HepG2 (cell line): ENCODE measurements around the gene CLDND2. TPM values are rescaled to one million over a fixed set of nuclear protein-coding genes. Genes with fewer than 3 reads are reported as not detected.
"Not testable (repeated sequence)": the region's sequence is repeated elsewhere in the genome, so short reads cannot be mapped to it uniquely, and the experiment has no call there.

Source experiments
- ATAC-seq: fragments of 200-7000 bp; cut with Tn5 transposase; 3 replicates; pipeline ENCODE4 v1.9.1; 2020; ENCODE audit warnings: mild to moderate bottlenecking, moderate library complexity
- BruUV-seq: library from RNA; stranded (reverse); fragments of 400-500 nt; replicated peaks from 2 replicates; lab custom pipeline; 2021; lab: Mats Ljungman, UMichigan
- CTCF ChIA-PET: fragments of 300-600 bp; formaldehyde crosslinking; extraction: SDS; loops from one replicate; lab custom pipeline; 2021; ENCODE audit warnings: low total read pairs, inconsistent platforms, low intra/inter-chr PET ratio; lab: Yijun Ruan, JAX
- POLR2A ChIA-PET: fragments of 350-600 bp; sonication (Branson Sonifier 250); formaldehyde crosslinking; loops from one replicate; lab custom pipeline; 2020; ENCODE audit warnings: antibody characterized with exemption, inconsistent platforms; lab: Yijun Ruan, JAX
- DNase-seq: peaks from one replicate; pipeline ENCODE4 v3.0.0-alpha.2; 2015; ENCODE audit warnings: low spot score
- FAIRE-seq: peaks from 3 replicates; lab custom pipeline; 2011; peaks lifted over from hg19 to GRCh38; lab: Jason Lieb, UNC
- H2AFZ ChIP-seq: one replicate; pipeline ENCODE4 v1.6.1; 2011; ENCODE audit warnings: low read length, inconsistent platforms
- H3K27ac ChIP-seq: fragments of 300-600 bp; 3 replicates; pipeline ENCODE4 v1.8.0; 2011; ENCODE audit warnings: mixed run types, mild to moderate bottlenecking, mixed read lengths, low read length, inconsistent platforms; ENCODE audit not compliant: insufficient read depth; ENCODE audit errors: extremely low read length
- H3K27me3 ChIP-seq, 2 experiments: fragments of 200-600 bp in 1 of 2; 2 replicates in 1 of 2; 3 replicates in 1 of 2; pipeline versions ENCODE4 v1.6.0 to v1.8.0; 2011; ENCODE audit warnings: low read length in 2 of 2, mild to moderate bottlenecking in 2 of 2, moderate library complexity in 2 of 2, inconsistent platforms in 1 of 2; ENCODE audit not compliant: insufficient read depth in 2 of 2, control insufficient read depth in 1 of 2
- H3K36me3 ChIP-seq, 2 experiments: fragments of 200-600 bp in 1 of 2; replicated peaks in 1 of 2; 2 replicates in 1 of 2; 3 replicates in 1 of 2; pipeline versions ENCODE4 v1.5.1 to v1.8.0; 2011; ENCODE audit warnings: low read length in 2 of 2, inconsistent platforms in 1 of 2; ENCODE audit not compliant: insufficient read depth in 2 of 2, control insufficient read depth in 1 of 2
- H3K4me1 ChIP-seq: 2 replicates; pipeline ENCODE4 v1.5.1; 2012; ENCODE audit warnings: low read length, inconsistent platforms; ENCODE audit not compliant: insufficient read depth
- H3K4me2 ChIP-seq: 2 replicates; pipeline ENCODE4 v1.6.0; 2011; ENCODE audit warnings: low read depth, low read length, inconsistent platforms
- H3K4me3 ChIP-seq, 3 experiments: fragments of 200-600 bp in 1 of 3; sonication (generic), shearing (Covaris generic) in 1 of 3; replicated peaks in 1 of 3; 2 replicates each; pipeline ENCODE4 v1.5.1; 2011 to 2016; ENCODE audit warnings: low read length in 3 of 3, inconsistent platforms in 2 of 3, low read depth in 2 of 3, mild to moderate bottlenecking in 2 of 3, control low read depth in 1 of 3, mixed read lengths in 1 of 3; ENCODE audit not compliant: insufficient read depth in 1 of 3
- H3K79me2 ChIP-seq: one replicate; pipeline ENCODE4 v1.6.1; 2011; ENCODE audit warnings: low read length, inconsistent platforms; ENCODE audit not compliant: insufficient read depth
- H3K9ac ChIP-seq: 2 replicates; pipeline ENCODE4 v1.6.0; 2011; ENCODE audit warnings: mild to moderate bottlenecking, low read depth, low read length, inconsistent platforms; ENCODE audit not compliant: insufficient read depth
- H3K9me3 ChIP-seq: 2 replicates; pipeline ENCODE4 v1.5.1; 2012; ENCODE audit warnings: mild to moderate bottlenecking, low read length
- H4K20me1 ChIP-seq: 2 replicates; pipeline ENCODE4 v1.6.0; 2011; ENCODE audit warnings: inconsistent platforms, mild to moderate bottlenecking, low read length, moderate library complexity; ENCODE audit not compliant: insufficient read depth
- FOXK2 ChIP-seq: fragments of 450-650 bp; IDR thresholded peaks from 2 replicates; pipeline ENCODE4 v1.6.1; 2016
- SOX6 ChIP-seq, 2 experiments: fragments of 450-650 bp in 1 of 2; sonication (generic) in 1 of 2; formaldehyde crosslinking in 1 of 2; IDR thresholded peaks; 2 replicates each; pipeline versions ENCODE4 v1.4.0 to v1.6.1; 2017 to 2020; ENCODE audit warnings: antibody characterized with exemption in 1 of 2, mild to moderate bottlenecking in 1 of 2, missing genetic modification reagents in 1 of 2
- ZKSCAN1 ChIP-seq: fragments of 150-350 bp; IDR thresholded peaks from 2 replicates; pipeline ENCODE4 v1.6.1; 2014; ENCODE audit warnings: low read length
- ZNF788 ChIP-seq: sonication (generic); formaldehyde crosslinking; IDR thresholded peaks from 2 replicates; pipeline ENCODE4 v1.5.0; 2020; ENCODE audit warnings: mild to moderate bottlenecking, missing genetic modification reagents, borderline replicate concordance
- ZNF816 ChIP-seq: sonication (generic); formaldehyde crosslinking; IDR thresholded peaks from 2 replicates; pipeline ENCODE4 v1.8.0; 2022; ENCODE audit warnings: missing genetic modification reagents, mild to moderate bottlenecking, borderline replicate concordance
- WGBS: methylation state at CpG from one replicate; pipeline ENCODE4 v1.1.6; 2017; ENCODE audit warnings: low lambda C conversion rate; 5-methylcytosine and 5-hydroxymethylcytosine counted together
- in situ Hi-C: cut with HindIII; loops from 2 replicates; pipeline ENCODE4 v1.10.0; 2017; ENCODE audit warnings: low pct_unique_long_range_greater_than_20kb; ENCODE audit not compliant: extremely low pct_ligation_motif_present
- intact Hi-C: fragments of 100-400 bp; cut with micrococcal nuclease; formaldehyde crosslinking; loops from one replicate; pipeline ENCODE4 v1.10.0; 2022; ENCODE audit not compliant: unreplicated experiment
- polyA plus RNA-seq, 8 experiments: library from polyadenylated mRNA; depleted of rRNA in 3 of 8; stranded (reverse) in 7 of 8; unstranded in 1 of 8; fragments of >200 nt; fragmentation: Illumina TruSeq in 4 of 8; extraction: Trizol in 4 of 8; gene quantifications; 2 replicates each; pipeline versions ENCODE4 v1.2.1 to v1.2.3, GENCODE V29; 2011 to 2016; ENCODE audit warnings: low read depth in 4 of 8, missing spikeins in 1 of 8, mixed read lengths in 1 of 8; ENCODE audit not compliant: insufficient read depth in 1 of 8
- total RNA-seq, 5 experiments: library from RNA; depleted of rRNA; stranded (reverse); fragments of >200 nt; fragmentation: Illumina TruSeq; extraction: Trizol; gene quantifications; 2 replicates each; pipeline ENCODE4 v1.2.3, GENCODE V29; 2016; ENCODE audit warnings: low read depth in 1 of 5
- TF ChIP-seq, protein P1 (sequence below): sonication (generic); formaldehyde crosslinking; IDR thresholded peaks from 2 replicates; pipeline ENCODE4 v1.5.1; 2020; ENCODE audit warnings: missing genetic modification reagents, mild to moderate bottlenecking, borderline replicate concordance
- TF ChIP-seq, protein P2 (sequence below): IDR thresholded peaks from 2 replicates; pipeline ENCODE4 v1.6.1; 2016; ENCODE audit warnings: low read depth, control low read depth
- TF ChIP-seq, protein P3 (sequence below): sonication (generic); formaldehyde crosslinking; IDR thresholded peaks from 2 replicates; pipeline ENCODE4 v1.4.0; 2020; ENCODE audit warnings: missing genetic modification reagents

Gene CLDND2
- total and polyA plus RNA-seq, 2 of the 13 experiments (the other 11 are each of a cell fraction or from before 2014, with no cell fraction given) = 0.84 to 1.8 TPM

DNA sequence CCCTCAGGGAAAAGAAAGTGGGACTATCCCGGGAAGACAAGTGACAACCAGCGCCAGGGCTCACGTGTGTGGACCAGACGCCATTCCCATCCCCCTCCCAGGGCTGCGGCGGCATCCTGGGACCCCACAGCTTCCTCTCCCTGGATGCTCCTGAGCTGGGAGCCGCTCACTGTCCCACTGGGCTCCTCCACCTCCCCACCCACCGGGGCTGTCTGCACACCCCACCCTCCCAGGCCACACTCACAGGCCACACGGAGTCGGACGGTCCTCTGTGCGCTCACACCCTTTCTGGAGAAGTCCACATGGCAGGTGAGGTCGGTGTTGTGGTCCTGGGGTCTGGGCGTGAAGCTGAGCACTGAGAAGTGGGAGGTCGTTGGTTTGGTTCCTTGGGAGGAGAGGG, 47.6 kb upstream of the CLDND2 start:
- H3K9me3 ChIP-seq, H3K79me2 ChIP-seq, H3K27ac ChIP-seq, H3K9ac ChIP-seq, H3K27me3 ChIP-seq, CTCF ChIA-PET, H3K4me1 ChIP-seq, H3K4me2 ChIP-seq, BruUV-seq, FAIRE-seq, POLR2A ChIA-PET, intact Hi-C loops, DNase-seq, in situ Hi-C loops, H2AFZ ChIP-seq, H3K36me3 ChIP-seq, H3K4me3 ChIP-seq, H4K20me1 ChIP-seq, ATAC-seq: not testable (repeated sequence)
- whole genome bisulfite sequencing = 32% methylated on average over 5 of the region's 15 CpGs

DNA sequence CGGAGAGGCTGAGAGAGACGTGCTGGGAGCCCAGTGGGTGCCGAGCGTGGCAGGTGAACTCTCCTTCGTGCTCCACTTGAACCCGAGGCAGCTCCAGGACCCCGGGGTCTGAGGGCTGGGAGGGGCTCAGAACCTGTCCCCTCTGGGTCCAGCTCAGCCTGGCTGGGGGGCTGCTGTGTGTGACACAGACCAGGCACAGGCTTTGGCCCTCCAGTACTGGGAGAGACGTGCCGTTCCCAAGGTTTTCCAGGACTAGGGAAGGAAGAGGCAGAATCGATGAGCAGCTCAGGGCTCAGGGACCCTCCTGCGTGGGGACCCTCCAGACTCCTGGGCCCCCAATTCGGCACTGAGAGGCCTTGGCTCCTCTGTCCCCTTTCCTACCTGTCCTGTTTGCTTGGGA, 46.4 kb upstream of the CLDND2 start:
- Histone ChIP-seq H2AFZ (no peak overlapping the region), H4K20me1 (peaks cover 3% of the 10 kb centered on the region; the same call in 1 of the 2 replicates), H3K4me3 (no peak overlapping the region), H3K4me2 (no peak overlapping the region), H3K36me3 (no peaks in the 10 kb centered on the region), H3K4me1 (no peaks in the 10 kb centered on the region), H3K27ac (no peak overlapping the region), H3K27me3 (no peaks in the 10 kb centered on the region; a peak in 2 of 5 replicates), H3K9ac (no peak overlapping the region), H3K9me3 (no peaks in the 10 kb centered on the region), H3K79me2 (no peaks in the 10 kb centered on the region)
- ChIA-PET POLR2A (no interaction called here), CTCF (no interaction called here)
- ATAC-seq (no peak), DNase-seq (no peak), FAIRE-seq (no peak)
- intact Hi-C loops = no loop called here
- TF ChIP-seq FOXK2 (no peak), ZKSCAN1 (no peak), ZNF816 (no peak), ZNF788 (no peak), SOX6 (IDR thresholded peaks at IDR 0.05) (no peak), SOX6 (CRISPR knock-in tag; IDR thresholded peaks at IDR 0.05) (no peak)
- TF ChIP-seq, protein P1, sequence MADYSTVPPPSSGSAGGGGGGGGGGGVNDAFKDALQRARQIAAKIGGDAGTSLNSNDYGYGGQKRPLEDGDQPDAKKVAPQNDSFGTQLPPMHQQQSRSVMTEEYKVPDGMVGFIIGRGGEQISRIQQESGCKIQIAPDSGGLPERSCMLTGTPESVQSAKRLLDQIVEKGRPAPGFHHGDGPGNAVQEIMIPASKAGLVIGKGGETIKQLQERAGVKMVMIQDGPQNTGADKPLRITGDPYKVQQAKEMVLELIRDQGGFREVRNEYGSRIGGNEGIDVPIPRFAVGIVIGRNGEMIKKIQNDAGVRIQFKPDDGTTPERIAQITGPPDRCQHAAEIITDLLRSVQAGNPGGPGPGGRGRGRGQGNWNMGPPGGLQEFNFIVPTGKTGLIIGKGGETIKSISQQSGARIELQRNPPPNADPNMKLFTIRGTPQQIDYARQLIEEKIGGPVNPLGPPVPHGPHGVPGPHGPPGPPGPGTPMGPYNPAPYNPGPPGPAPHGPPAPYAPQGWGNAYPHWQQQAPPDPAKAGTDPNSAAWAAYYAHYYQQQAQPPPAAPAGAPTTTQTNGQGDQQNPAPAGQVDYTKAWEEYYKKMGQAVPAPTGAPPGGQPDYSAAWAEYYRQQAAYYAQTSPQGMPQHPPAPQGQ = no peak
- TF ChIP-seq, protein P2, sequence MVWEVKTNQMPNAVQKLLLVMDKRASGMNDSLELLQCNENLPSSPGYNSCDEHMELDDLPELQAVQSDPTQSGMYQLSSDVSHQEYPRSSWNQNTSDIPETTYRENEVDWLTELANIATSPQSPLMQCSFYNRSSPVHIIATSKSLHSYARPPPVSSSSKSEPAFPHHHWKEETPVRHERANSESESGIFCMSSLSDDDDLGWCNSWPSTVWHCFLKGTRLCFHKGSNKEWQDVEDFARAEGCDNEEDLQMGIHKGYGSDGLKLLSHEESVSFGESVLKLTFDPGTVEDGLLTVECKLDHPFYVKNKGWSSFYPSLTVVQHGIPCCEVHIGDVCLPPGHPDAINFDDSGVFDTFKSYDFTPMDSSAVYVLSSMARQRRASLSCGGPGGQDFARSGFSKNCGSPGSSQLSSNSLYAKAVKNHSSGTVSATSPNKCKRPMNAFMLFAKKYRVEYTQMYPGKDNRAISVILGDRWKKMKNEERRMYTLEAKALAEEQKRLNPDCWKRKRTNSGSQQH (CRISPR knock-in tag) = no peak
- TF ChIP-seq, protein P3, sequence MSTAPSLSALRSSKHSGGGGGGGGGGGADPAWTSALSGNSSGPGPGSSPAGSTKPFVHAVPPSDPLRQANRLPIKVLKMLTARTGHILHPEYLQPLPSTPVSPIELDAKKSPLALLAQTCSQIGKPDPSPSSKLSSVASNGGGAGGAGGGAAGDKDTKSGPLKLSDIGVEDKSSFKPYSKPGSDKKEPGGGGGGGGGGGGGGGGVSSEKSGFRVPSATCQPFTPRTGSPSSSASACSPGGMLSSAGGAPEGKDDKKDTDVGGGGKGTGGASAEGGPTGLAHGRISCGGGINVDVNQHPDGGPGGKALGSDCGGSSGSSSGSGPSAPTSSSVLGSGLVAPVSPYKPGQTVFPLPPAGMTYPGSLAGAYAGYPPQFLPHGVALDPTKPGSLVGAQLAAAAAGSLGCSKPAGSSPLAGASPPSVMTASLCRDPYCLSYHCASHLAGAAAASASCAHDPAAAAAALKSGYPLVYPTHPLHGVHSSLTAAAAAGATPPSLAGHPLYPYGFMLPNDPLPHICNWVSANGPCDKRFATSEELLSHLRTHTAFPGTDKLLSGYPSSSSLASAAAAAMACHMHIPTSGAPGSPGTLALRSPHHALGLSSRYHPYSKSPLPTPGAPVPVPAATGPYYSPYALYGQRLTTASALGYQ (CRISPR knock-in tag) = no peak
- in situ Hi-C loops = no loop called here
- BruUV-seq = no TSS peak
- no CpG with 5 or more reads among the region's 12 CpGs for WGBS
